ENCODE measurements around the gene PIGN.
"Not testable (repeated sequence)": the region's sequence is repeated elsewhere in the genome, so short reads cannot be mapped to it uniquely, and the experiment has no call there.

PIGN gene

GRCh38 chr18:62182220-62182619 is 4.6 kb downstream of the PIGN start:
- no peak overlapping the region for H3K4me3 ChIP-seq (ENCODE audit: low read depth, low read length)
- TF ChIP-seq MYC (IDR thresholded peaks at IDR 0.05; ENCODE audit: low read depth, low read length) (no peak), POLR2A (IDR thresholded peaks at IDR 0.05; ENCODE audit: extremely low read depth, insufficient read length) (no peak), MAX (IDR thresholded peaks at IDR 0.05; ENCODE audit: low read depth, low read length) (no peak)
- TF ChIP-seq, protein P1, sequence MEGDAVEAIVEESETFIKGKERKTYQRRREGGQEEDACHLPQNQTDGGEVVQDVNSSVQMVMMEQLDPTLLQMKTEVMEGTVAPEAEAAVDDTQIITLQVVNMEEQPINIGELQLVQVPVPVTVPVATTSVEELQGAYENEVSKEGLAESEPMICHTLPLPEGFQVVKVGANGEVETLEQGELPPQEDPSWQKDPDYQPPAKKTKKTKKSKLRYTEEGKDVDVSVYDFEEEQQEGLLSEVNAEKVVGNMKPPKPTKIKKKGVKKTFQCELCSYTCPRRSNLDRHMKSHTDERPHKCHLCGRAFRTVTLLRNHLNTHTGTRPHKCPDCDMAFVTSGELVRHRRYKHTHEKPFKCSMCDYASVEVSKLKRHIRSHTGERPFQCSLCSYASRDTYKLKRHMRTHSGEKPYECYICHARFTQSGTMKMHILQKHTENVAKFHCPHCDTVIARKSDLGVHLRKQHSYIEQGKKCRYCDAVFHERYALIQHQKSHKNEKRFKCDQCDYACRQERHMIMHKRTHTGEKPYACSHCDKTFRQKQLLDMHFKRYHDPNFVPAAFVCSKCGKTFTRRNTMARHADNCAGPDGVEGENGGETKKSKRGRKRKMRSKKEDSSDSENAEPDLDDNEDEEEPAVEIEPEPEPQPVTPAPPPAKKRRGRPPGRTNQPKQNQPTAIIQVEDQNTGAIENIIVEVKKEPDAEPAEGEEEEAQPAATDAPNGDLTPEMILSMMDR (IDR thresholded peaks at IDR 0.05; ENCODE audit: low read depth, low read length) = no peak
- DNase-seq (ENCODE audit: low read depth) = peak; percentile 7

- TF ChIP-seq POLR2A (IDR thresholded peaks at IDR 0.05; ENCODE audit: extremely low read depth, insufficient read length) (no peak), MAX (IDR thresholded peaks at IDR 0.05; ENCODE audit: low read depth, low read length) (no peak)
- TF ChIP-seq, protein P1 (IDR thresholded peaks at IDR 0.05; ENCODE audit: low read depth, low read length) = no peak
- no peak for DNase-seq (ENCODE audit: low read depth)
- H3K4me3 ChIP-seq (ENCODE audit: low read depth, low read length) = no peak overlapping the region
These were observed 7.6 kb downstream of the PIGN start for GRCh38 chr18:62179213-62179612.

DNA sequence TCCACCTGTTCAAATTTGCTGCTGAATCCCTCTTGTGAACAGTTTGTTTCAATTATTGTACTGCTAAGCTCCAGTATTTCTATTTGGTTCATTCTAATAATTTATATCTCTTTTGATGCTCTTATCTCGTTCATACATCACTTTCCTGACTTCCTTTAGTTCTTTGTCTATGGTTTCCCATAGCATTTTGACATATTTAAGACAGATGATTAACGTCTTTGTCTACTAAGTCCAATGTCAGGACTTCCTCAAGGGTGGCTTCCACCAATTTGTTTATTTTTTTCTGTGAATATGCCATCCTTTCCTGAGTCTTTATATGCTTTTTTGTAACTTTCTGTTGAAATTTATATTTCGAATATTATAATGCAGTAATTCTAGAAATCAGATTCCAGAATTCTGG is 9.6 kb downstream of the PIGN start:
- no peak for DNase-seq (ENCODE audit: low read depth)
- TF ChIP-seq MAX (IDR thresholded peaks at IDR 0.05; ENCODE audit: low read depth, low read length) (no peak), POLR2A (IDR thresholded peaks at IDR 0.05; ENCODE audit: extremely low read depth, insufficient read length) (no peak), MYC (IDR thresholded peaks at IDR 0.05; ENCODE audit: low read depth, low read length) (no peak)
- TF ChIP-seq, protein P1 (IDR thresholded peaks at IDR 0.05; ENCODE audit: low read depth, low read length) = no peak
- H3K4me3 ChIP-seq (ENCODE audit: low read depth, low read length) = no peak overlapping the region

DNA sequence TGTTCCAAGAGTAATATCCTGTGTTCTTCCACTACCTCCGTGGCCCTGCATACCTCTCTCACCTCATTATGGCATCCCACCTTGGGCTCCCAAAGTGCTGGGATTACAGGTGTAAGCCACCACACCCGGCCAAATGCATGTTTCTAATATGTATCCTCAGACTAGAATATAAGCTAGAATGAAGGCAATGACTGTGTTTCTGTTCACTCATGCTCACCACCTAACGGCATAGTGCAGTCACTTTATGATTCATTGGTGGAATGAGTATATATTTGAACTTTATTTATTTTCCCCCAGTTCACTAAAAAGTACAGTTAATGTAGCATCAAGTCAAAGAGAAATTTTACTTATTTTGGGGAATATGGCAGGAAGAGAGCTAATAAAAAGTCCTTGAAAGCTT is 11.3 kb downstream of the PIGN start:
- no peak overlapping the region for H3K4me3 ChIP-seq (ENCODE audit: low read depth, low read length)
- no peak for DNase-seq (ENCODE audit: low read depth)
- TF ChIP-seq, protein P1 (IDR thresholded peaks at IDR 0.05; ENCODE audit: low read depth, low read length) = no peak
- TF ChIP-seq MAX (IDR thresholded peaks at IDR 0.05; ENCODE audit: low read depth, low read length) (no peak), MYC (IDR thresholded peaks at IDR 0.05; ENCODE audit: low read depth, low read length) (no peak), POLR2A (IDR thresholded peaks at IDR 0.05; ENCODE audit: extremely low read depth, insufficient read length) (no peak)

DNA sequence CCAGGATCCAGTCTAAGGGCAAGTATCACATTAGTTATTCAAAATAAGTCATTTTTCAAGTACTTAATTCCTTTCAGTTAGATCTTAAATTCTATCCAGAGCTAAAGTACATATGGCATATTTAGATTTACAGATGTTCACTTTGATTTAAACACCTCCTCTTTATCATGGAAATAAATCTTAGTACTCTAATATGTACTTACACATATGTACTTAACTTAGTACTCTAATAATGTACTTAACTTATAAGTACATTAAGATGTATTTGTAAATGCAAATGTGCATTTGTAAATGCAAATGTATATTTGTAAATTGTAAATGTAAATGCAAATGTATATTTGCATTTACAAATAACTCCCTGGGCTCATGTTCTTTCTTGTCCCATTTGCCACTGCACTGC is 14.6 kb downstream of the PIGN start:
- no peak for DNase-seq (ENCODE audit: low read depth)
- H3K4me3 ChIP-seq (ENCODE audit: low read depth, low read length) = no peak overlapping the region
- no peak for TF ChIP-seq MAX (IDR thresholded peaks at IDR 0.05; ENCODE audit: low read depth, low read length)
- TF ChIP-seq, protein P1 (IDR thresholded peaks at IDR 0.05; ENCODE audit: low read depth, low read length) = no peak

DNA sequence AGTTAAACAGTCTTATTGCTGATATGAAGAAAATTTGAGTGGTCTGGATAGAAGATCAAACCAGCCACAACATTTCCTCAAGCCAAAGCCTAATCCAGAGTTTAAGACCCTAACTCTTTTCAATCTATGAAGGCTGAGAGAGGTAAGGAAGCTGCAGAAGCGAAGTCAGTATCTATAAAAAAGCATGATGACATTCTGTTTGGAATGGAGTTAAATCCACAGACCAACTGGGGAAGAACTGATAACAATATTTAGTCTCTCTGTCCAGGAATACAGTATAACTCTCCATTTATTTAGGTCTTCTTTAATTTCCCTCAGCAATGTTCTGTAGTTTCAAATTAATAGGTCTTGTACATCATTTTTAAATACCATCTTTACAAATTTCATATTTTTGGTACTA is 16.0 kb downstream of the PIGN start:
- no peak overlapping the region for H3K4me3 ChIP-seq (ENCODE audit: low read depth, low read length)
- TF ChIP-seq POLR2A (IDR thresholded peaks at IDR 0.05; ENCODE audit: extremely low read depth, insufficient read length) (no peak), MYC (IDR thresholded peaks at IDR 0.05; ENCODE audit: low read depth, low read length) (no peak), MAX (IDR thresholded peaks at IDR 0.05; ENCODE audit: low read depth, low read length) (no peak)
- TF ChIP-seq, protein P1 (IDR thresholded peaks at IDR 0.05; ENCODE audit: low read depth, low read length) = no peak
- no peak for DNase-seq (ENCODE audit: low read depth)

- not testable (repeated sequence) for H3K4me3 ChIP-seq (ENCODE audit: low read depth, low read length); DNase-seq (ENCODE audit: low read depth)
These were observed 20.3 kb downstream of the PIGN start for GRCh38 chr18:62166524-62166923.
